Neural crest cell (in vitro differentiated cells): ENCODE data around the gene CCN5. TPM values are rescaled to one million over a fixed set of nuclear protein-coding genes. Genes with fewer than 3 reads are reported as not detected.
A peak's percentile ranks its signal among the peaks of the same experiment; 100 is the strongest.

Source experiments
- DNase-seq: peaks from one replicate; pipeline ENCODE4 v3.0.0; 2021; ENCODE audit warnings: low read depth, mixed read lengths, low spot score
- H3K27ac Mint-ChIP-seq: one replicate; pipeline ENCODE4 v1.8.0; 2021; ENCODE audit warnings: mild to moderate bottlenecking, mixed read lengths; ENCODE audit not compliant: unreplicated experiment
- H3K27me3 Mint-ChIP-seq: 2 replicates; pipeline ENCODE4 v1.8.0; 2021; ENCODE audit warnings: low read depth, mild to moderate bottlenecking, mixed read lengths
- H3K36me3 Mint-ChIP-seq: 2 replicates; pipeline ENCODE4 v1.8.0; 2021; ENCODE audit warnings: low read depth, mild to moderate bottlenecking, mixed read lengths
- H3K4me1 Mint-ChIP-seq: 2 replicates; pipeline ENCODE4 v1.8.0; 2021; ENCODE audit warnings: mixed read lengths
- H3K4me3 Mint-ChIP-seq: one replicate; pipeline ENCODE4 v1.8.0; 2021; ENCODE audit warnings: mild to moderate bottlenecking, mixed read lengths
- H3K9me3 Mint-ChIP-seq: 2 replicates; pipeline ENCODE4 v1.8.0; 2021; ENCODE audit warnings: mixed read lengths
- CTCF ChIP-seq: fragments of 200-600 bp; sonication (generic); conservative IDR thresholded peaks from 2 replicates; pipeline ENCODE4 v1.5.0; 2021; ENCODE audit warnings: antibody characterized with exemption, mild to moderate bottlenecking
- total RNA-seq: library from RNA; stranded (reverse); gene quantifications from 2 replicates; pipeline ENCODE4 v1.2.1, GENCODE V29; 2021

The CCN5 gene
- total RNA-seq, 1 donor from 2014 or later, result not detected

- Mint-ChIP-seq H3K27me3 (peaks cover 2% of the 10 kb centered on the region), H3K4me1 (no peaks in the 10 kb centered on the region), H3K36me3 (no peaks in the 10 kb centered on the region), H3K27ac (no peak overlapping the region), H3K4me3 (no peak overlapping the region), H3K9me3 (no peaks in the 10 kb centered on the region)
- no peak for DNase-seq
- TF ChIP-seq CTCF, result no peak
Measured at GRCh38 chr20:44709380-44709779, 5.8 kb upstream of the CCN5 start.

DNA sequence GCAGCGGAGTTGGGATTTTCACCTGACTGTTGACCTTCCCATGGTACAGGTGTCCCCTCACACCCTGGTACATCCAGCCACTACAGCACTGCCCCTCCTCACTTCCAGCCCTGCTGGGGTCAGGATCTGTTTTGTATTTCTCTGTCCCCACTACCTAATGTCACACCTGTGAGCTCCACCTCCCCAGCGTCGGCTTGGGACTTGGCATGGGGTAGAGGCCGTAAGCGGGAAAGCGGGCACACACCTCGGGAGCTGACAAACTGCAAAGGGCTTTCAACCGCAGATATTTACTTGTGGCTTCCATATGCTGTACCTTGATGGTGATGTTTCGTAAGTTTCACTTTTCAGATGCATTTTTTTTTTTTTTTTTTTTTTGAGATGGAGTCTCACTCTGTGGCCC is 5.4 kb upstream of the CCN5 start:
- Mint-ChIP-seq H3K36me3 (no peaks in the 10 kb centered on the region), H3K4me3 (no peak overlapping the region), H3K27ac (no peak overlapping the region), H3K4me1 (no peaks in the 10 kb centered on the region), H3K27me3 (peaks cover 2% of the 10 kb centered on the region), H3K9me3 (no peaks in the 10 kb centered on the region)
- no peak for DNase-seq
- no peak for TF ChIP-seq CTCF

DNA sequence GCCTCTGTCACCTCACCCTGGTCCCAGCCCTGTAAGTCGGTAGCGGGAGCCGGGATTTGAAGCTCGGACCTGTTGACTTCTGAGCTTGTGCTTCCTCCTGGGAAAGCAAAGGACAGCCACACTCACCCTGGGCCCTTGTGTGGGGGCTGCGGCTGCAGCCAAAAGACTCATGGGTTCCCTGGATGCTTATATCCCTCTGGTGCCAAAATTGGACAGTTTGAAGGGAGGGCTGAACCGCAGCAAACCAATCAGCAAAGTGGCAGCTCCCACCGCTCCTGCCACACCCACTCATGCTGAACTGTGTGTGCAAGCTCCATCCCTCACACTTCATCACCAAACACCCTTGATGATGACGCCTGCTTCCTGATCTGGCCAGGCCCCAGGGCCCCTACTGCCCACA is 3.9 kb upstream of the CCN5 start:
- Mint-ChIP-seq H3K36me3 (no peaks in the 10 kb centered on the region), H3K4me1 (no peaks in the 10 kb centered on the region), H3K27ac (no peak overlapping the region), H3K27me3 (no peaks in the 10 kb centered on the region), H3K9me3 (no peaks in the 10 kb centered on the region), H3K4me3 (no peak overlapping the region)
- no peak for DNase-seq
- TF ChIP-seq CTCF, result no peak

- DNase-seq, result no peak
- no peaks in the 10 kb centered on the region for H3K27me3 Mint-ChIP-seq
- H3K27ac Mint-ChIP-seq, result no peak overlapping the region
- no peaks in the 10 kb centered on the region for H3K4me1 Mint-ChIP-seq
- H3K36me3 Mint-ChIP-seq, result no peaks in the 10 kb centered on the region
- H3K9me3 Mint-ChIP-seq, result no peaks in the 10 kb centered on the region
- no peak for TF ChIP-seq CTCF
- no peak overlapping the region for H3K4me3 Mint-ChIP-seq
Measured at GRCh38 chr20:44714102-44714700, 968 bp upstream of the CCN5 start.

- Mint-ChIP-seq H3K4me3 (no peak overlapping the region), H3K27me3 (peaks cover 2% of the 10 kb centered on the region), H3K9me3 (no peaks in the 10 kb centered on the region), H3K27ac (peak overlapping the region; percentile 87), H3K36me3 (no peaks in the 10 kb centered on the region), H3K4me1 (peaks cover 1% of the 10 kb centered on the region)
- TF ChIP-seq CTCF, result no peak
- no peak for DNase-seq
Measured at GRCh38 chr20:44715499-44716308, 535 bp downstream of the CCN5 start.
